Measurements from ENCODE around the gene MAP2K4.
A peak's percentile ranks its signal among the peaks of the same experiment; 100 is the strongest.

MAP2K4 gene

GRCh38 chr17:11997147-11997971 is 23.3 kb upstream of the MAP2K4 start, which contains the start of gene ZNF18 (continued):
- no peak for TF ChIP-seq ZNF16 (tag by site-specific recombination; IDR thresholded peaks at IDR 0.05; ENCODE audit: low read depth)
- no peak for TF ChIP-seq ZNF248 (tag by site-specific recombination; IDR thresholded peaks at IDR 0.05)
- no peak for TF ChIP-seq ZNF155 (tag by site-specific recombination; IDR thresholded peaks at IDR 0.05)
- TF ChIP-seq ZNF138 (tag by site-specific recombination; IDR thresholded peaks at IDR 0.05; ENCODE audit: borderline replicate concordance), result no peak
- TF ChIP-seq ZBTB26 (tag by site-specific recombination; optimal IDR thresholded peaks at IDR 0.05), result peak; percentile 92
- TF ChIP-seq ZNF169 (tag by site-specific recombination; IDR thresholded peaks at IDR 0.05), result no peak
- TF ChIP-seq ZNF335 (tag by site-specific recombination; conservative IDR thresholded peaks at IDR 0.05), result peak; percentile 83
- TF ChIP-seq ZBTB49 (tag by site-specific recombination; IDR thresholded peaks at IDR 0.05; ENCODE audit: low read depth), result no peak
- no peak for TF ChIP-seq MEIS1 (CRISPR knock-in tag; IDR thresholded peaks at IDR 0.05; ENCODE audit: borderline replicate concordance)
- no peak for TF ChIP-seq ZNF558 (tag by site-specific recombination; IDR thresholded peaks at IDR 0.05)
- peak; percentile 64; the same call in 1 of the 2 replicates for TF ChIP-seq ZNF24 (tag by site-specific recombination; IDR thresholded peaks at IDR 0.05)
- no peak for TF ChIP-seq ZNF146 (tag by site-specific recombination; IDR thresholded peaks at IDR 0.05)
- TF ChIP-seq ZNF416 (tag by site-specific recombination; IDR thresholded peaks at IDR 0.05), result no peak
- TF ChIP-seq PRDM4 (tag by site-specific recombination; IDR thresholded peaks at IDR 0.05), result no peak
- TF ChIP-seq ZNF473 (tag by site-specific recombination; IDR thresholded peaks at IDR 0.05), result no peak
- TF ChIP-seq ZNF404 (tag by site-specific recombination; IDR thresholded peaks at IDR 0.05), result no peak
- no peak for TF ChIP-seq SALL2 (tag by site-specific recombination; IDR thresholded peaks at IDR 0.05; ENCODE audit: borderline replicate concordance)
- TF ChIP-seq WT1 (tag by site-specific recombination; IDR thresholded peaks at IDR 0.05), result no peak
- no peak for TF ChIP-seq ZBTB6 (tag by site-specific recombination; IDR thresholded peaks at IDR 0.05)
- no peak for TF ChIP-seq OSR2 (tag by site-specific recombination; IDR thresholded peaks at IDR 0.05)
- TF ChIP-seq GLI2 (tag by site-specific recombination; IDR thresholded peaks at IDR 0.05; ENCODE audit: borderline replicate concordance, low read depth), result no peak
- no peak for TF ChIP-seq ZNF776 (tag by site-specific recombination; IDR thresholded peaks at IDR 0.05; ENCODE audit: borderline replicate concordance)
- TF ChIP-seq ZSCAN4 (tag by site-specific recombination; IDR thresholded peaks at IDR 0.05), result no peak
- no peak for TF ChIP-seq MYNN (tag by site-specific recombination; IDR thresholded peaks at IDR 0.05; ENCODE audit: borderline replicate concordance)
- peak; percentile 79 for TF ChIP-seq SP3 (tag by site-specific recombination; IDR thresholded peaks at IDR 0.05)
- no peak for TF ChIP-seq ZNF677 (tag by site-specific recombination; IDR thresholded peaks at IDR 0.05)
- TF ChIP-seq ZBTB44 (tag by site-specific recombination; IDR thresholded peaks at IDR 0.05), result 0 out of 2 replicates have a peak, but pooled peaks have one; percentile 12
